Body of pancreas (tissue), 4 donors: ENCODE data around the gene LDLRAP1.
"Not testable (repeated sequence)": the region's sequence is repeated elsewhere in the genome, so short reads cannot be mapped to it uniquely, and the experiment has no call there.

ENCODE experiments used
- POLR2A ChIP-seq, 3 donors: fragments of 450-650 bp; IDR thresholded peaks; one replicate each; pipeline ENCODE4 v1.6.1; 2016; ENCODE audit warnings: antibody characterized with exemption in 3 of 3, mild to moderate bottlenecking in 2 of 3
- TF ChIP-seq, protein P1 (sequence below), 7 experiments: fragments of 450-650 bp in 4 of 7; fragments of 200-600 bp in 3 of 7; sonication (generic) in 3 of 7; IDR thresholded peaks; one replicate each; pipeline ENCODE4 v1.5.1; 2016 to 2019; ENCODE audit warnings: antibody characterized with exemption in 7 of 7

DNA sequence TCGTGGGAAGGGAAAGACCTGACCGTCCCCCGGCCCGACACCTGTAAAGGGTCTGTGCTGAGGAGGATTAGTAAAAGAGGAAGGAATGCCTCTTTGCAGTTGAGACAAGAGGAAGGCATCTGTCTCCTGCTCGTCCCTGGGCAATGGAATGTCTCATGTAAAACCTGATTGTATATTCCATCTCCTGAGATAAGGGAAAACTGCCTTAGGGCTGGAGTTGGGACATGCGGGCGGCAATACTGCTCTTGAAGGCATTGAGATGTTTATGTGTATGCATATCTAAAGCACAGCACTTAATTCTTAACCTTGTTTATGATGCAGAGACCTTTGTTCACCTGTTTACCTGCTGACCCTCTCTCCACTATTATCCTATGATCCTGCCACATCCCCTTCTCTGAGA, 44.8 kb downstream of the LDLRAP1 start:
- TF ChIP-seq, protein P1, sequence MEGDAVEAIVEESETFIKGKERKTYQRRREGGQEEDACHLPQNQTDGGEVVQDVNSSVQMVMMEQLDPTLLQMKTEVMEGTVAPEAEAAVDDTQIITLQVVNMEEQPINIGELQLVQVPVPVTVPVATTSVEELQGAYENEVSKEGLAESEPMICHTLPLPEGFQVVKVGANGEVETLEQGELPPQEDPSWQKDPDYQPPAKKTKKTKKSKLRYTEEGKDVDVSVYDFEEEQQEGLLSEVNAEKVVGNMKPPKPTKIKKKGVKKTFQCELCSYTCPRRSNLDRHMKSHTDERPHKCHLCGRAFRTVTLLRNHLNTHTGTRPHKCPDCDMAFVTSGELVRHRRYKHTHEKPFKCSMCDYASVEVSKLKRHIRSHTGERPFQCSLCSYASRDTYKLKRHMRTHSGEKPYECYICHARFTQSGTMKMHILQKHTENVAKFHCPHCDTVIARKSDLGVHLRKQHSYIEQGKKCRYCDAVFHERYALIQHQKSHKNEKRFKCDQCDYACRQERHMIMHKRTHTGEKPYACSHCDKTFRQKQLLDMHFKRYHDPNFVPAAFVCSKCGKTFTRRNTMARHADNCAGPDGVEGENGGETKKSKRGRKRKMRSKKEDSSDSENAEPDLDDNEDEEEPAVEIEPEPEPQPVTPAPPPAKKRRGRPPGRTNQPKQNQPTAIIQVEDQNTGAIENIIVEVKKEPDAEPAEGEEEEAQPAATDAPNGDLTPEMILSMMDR (IDR thresholded peaks at IDR 0.05) = not testable (repeated sequence)
- not testable (repeated sequence) for TF ChIP-seq POLR2A (IDR thresholded peaks at IDR 0.05)
